GM21576 (cell line): ENCODE results near the gene SH3D19.
"Not testable (repeated sequence)": the region's sequence is repeated elsewhere in the genome, so short reads cannot be mapped to it uniquely, and the experiment has no call there.

Experiments
- ATAC-seq: cut with Tn5 transposase; IDR thresholded peaks from one replicate; pipeline ENCODE4 v1.9.1; 2021; ENCODE audit warnings: mild to moderate bottlenecking, moderate library complexity; ENCODE audit not compliant: unreplicated experiment

The SH3D19 gene

GRCh38 chr4:151323667-151324066, 1.7 kb downstream of the SH3D19 start:
- ATAC-seq = no peak

- no peak for ATAC-seq
Observed at GRCh38 chr4:151322570-151322969, 2.8 kb downstream of the SH3D19 start.

GRCh38 chr4:151322161-151322560, 3.2 kb downstream of the SH3D19 start:
- ATAC-seq = not testable (repeated sequence)

DNA sequence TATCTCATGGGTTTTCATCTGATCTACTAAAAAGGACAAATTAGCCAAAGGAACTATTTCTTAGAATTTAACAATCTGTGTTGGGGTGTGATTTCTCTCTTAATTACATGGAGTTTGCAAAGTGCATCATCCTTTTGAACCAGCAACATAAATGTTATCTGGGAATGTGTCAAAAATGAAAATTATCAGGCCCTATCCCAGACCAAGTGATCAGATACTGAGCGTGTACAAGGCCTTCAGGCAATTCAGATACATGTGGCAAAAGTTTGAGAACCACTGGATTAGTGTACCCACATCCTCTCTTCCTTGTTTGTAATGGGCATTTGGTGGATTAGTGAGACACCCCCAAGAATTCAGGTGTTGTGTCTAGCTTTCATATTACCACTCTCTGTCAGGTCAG, 3.8 kb downstream of the SH3D19 start:
- no peak for ATAC-seq

DNA sequence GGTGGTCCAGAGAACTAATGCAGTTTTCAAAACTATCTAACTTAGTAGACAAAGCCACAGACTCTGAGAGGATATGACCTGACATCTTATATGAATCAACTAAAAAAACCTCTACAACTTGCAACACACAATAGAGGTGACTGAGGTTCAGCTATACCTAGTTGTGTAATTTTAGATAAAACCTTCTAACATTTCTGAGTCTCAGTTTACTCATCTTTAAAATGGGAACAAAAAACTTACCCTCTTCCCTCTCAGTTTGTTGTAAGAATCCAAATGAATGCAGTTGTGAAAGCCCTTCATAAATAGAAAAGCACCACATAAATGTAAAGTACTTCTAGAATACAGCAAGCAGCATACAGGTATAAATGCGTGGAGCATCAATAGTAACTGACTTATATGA, 5.9 kb downstream of the SH3D19 start:
- ATAC-seq = no peak

DNA sequence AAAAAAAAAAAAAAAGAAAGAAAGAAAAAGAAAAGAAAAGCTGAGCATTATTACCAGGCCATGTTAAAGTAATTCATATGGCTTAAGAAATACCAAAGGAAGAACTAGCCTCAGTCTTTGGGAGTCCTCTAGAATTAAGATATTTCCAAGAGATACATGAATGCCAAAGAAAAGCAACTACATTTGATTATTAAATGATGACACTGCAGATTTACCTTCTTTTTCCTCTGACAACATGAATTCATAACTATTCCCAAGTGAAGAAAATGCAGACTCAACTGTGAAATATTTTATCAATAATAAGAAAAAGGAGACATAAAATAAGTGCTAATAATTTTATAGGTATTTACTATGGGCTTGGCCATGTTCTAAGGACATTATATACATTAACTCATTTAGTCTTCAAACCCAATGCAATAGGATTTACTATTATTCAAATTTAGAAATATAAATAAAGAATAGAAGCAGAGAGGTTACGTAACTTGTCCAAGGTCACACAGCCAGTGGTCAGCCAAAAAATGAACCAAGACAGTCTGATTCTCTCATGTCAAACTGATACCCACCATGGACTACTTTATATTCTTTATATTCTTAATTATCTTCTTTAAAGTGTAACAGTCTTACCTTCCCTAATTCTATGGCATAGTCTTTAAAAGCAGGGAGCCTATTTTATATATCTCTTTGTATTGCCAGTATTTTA, 6.9 kb downstream of the SH3D19 start:
- ATAC-seq = no peak

- no peak for ATAC-seq
Observed at GRCh38 chr4:151316645-151317044, 8.8 kb downstream of the SH3D19 start.

- no peak for ATAC-seq
Observed at GRCh38 chr4:151315212-151315886, 10.1 kb downstream of the SH3D19 start.

DNA sequence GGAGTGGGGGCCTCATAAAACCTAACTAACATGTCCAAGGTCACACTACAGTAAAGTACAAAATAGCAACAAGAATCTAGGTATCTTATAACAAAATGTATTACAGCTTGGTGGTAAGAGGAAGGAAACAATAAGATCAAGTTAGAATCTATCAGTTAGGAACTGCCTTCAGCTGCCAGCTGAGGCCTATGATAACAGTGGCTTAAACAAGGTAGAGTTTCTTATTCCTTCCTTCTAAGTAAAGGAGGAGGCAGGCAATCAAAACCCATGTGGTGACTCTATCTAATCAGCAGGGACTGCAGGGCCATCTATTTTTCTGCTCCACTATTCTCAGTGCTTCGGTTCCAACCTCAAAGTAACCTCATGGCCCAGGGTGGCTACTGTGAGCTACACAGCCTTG, 10.9 kb downstream of the SH3D19 start:
- no peak for ATAC-seq

DNA sequence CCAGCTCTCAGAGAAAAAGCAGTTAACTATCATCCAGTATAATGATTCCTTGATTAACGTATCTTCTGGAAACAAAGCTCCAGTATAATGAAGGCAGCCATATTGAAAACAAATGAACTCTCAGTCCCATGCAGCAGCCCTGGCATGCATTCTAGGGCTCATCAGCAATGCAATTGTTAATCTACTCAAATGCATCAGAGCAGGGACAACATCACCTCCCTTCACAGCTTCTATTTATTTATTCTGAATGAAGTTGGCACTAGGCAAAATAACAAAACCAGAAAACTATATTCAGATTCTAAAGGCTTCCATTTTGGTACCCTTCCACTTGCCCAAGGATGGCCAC, 11.4 kb downstream of the SH3D19 start:
- no peak for ATAC-seq

DNA sequence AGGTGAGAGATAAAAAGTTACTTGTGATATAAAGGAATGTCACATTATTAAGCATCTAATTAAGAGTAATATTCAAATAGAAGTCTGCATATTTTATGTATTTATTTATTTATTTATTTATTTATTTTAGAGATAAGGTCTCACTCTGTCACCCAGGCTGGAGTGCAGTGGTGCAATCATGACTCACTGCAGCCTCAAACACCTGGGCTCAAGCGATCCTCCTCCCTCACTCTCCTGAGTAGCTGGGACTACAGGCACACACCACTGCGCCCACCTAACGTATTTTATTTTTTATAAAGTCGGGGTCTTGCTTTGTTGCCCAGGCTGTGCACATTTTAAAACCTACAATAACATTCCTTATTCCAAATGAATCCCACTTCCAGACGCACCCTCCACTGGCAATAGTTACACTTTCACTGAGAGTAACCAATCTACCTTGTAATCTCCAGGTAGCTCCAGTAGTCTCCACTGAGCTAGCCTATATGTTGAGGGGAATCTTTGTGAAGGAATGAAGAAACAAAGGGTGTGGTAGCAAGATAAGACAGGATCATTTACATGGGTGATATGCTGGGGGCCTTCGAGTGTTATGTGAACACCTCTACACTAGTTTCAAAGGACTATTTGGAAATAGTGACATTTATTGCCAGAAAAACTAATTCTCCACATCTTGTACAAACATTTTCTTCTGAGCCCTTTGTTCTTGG, 11.9 kb downstream of the SH3D19 start:
- ATAC-seq = no peak

GRCh38 chr4:151310124-151310728, 15.2 kb downstream of the SH3D19 start:
- no peak for ATAC-seq

DNA sequence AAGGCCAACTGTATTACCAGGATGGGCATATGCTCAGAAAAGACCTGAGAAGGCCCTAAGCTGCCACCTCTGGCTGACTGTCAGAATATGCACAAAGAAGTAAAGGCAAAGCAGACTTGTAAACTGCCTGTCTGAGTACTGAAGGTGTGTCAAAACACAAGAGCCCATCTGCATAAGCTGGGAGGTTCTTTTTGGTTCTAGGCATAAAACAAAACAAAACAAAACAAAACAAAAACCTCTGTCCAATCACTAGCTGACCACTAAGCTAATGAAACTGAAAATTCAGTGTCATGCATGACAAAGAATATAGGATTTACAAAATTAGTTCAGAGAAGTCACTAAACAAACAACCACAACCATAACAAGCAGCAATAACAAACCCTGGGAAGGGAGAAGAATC, 20.6 kb downstream of the SH3D19 start:
- peak; percentile 74 for ATAC-seq

DNA sequence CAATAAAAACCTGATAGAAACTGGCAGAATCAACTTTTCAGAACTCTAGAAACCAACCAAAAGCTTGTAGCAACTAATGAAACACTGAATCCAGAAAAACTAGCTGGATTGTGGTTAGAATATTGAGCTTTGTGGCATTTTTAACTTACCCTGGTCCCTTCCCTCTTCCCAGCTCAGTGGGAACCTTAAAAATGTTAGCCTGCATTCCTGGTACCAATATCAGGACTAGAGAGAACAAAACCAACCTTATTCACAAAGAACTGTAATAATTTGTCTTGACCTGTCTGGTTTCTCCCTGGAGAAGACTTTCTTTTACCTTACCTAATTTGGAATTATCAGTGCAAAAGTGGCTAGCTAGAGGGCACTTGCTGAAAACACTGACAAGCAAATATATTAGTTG, 21.2 kb downstream of the SH3D19 start:
- ATAC-seq = no peak

DNA sequence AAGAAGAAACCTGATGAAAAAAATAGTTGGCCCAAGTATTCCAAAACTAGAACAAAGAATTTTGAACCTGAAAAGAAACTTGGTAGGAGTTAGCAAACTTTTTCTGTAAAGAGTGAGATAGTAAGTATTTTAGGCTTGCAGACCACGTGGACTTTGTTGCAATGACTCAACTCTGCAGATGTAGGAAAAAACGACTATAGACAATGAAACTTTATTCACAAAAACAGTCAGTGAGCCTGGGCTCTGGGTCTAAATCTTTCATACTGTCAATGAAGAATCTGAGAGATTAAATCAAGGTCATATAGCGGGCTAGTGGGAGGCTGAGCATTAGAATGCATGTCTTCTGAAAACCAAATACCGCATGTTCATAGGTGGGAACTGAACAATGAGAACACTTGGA, 23.0 kb downstream of the SH3D19 start:
- no peak for ATAC-seq

- ATAC-seq = no peak
Observed at GRCh38 chr4:151297170-151297569, 28.2 kb downstream of the SH3D19 start.

DNA sequence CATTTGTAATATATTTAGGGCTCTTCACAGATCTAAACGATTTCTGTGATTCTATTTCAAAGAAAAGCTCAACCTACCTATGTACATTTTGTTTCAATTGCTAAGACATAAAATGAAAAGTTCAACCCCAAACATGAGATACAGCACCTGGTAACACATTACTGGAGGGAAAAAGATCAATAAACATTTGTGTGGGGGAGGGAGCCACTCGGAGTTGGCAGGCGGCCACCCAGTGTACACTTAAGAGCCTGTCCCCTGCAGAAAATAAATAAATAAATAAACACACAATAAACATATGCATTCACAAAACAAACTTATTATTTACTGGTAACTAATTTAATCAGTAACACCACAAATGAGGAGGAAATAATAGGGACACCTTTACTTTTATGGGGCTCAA, 29.2 kb downstream of the SH3D19 start:
- no peak for ATAC-seq

DNA sequence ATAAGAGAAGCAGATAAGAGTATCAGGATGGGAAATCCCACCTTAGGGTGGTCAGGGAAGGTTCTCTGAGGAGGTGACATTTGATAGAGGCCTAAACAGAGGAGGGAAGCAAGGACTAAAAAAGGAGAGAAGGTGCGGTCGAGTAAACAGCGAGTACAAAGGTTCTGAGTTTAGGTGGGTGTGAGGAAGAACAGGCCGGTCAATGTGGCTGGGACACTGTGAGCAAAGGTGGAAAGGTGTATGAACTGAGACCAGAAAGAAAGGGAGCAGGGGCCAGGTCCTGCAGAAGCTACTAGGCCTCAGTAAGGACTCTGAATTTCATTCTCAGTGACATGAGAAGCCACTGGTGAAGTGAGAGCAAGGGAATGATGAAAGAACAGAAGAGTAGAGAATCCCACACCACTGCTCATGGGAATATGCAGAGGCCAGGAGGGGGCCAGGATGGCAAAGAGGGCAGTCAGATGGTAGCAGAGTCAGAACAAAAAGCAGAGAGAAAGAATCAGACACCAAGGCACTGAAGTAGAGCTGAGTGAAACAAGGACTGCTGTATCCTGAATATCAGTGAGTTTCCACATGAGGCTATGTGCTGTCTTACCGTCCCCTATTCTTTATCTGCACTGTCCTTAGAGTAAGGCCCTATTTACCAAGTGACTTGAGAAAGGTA, 30.4 kb downstream of the SH3D19 start:
- ATAC-seq = no peak

- ATAC-seq = no peak
Observed at GRCh38 chr4:151292038-151292437, 33.4 kb downstream of the SH3D19 start.

DNA sequence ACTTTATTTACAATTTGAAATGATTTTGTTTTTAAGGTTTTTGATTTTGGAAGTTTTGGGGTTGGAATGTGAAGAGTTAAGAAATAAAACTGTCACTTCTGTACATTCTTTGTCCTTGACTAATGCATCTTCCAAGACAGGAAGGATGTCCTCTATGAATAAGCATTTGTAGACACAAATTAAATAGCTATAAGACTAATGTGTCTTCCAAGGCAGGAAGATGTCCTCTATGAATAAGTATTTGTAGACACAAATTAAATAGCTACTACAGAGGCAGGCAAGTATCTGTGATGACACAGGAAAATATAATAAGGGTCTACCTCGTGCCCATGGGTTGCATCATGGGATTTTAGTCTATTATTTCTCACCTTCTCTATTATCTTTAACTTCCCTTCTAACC, 33.9 kb downstream of the SH3D19 start:
- no peak for ATAC-seq

DNA sequence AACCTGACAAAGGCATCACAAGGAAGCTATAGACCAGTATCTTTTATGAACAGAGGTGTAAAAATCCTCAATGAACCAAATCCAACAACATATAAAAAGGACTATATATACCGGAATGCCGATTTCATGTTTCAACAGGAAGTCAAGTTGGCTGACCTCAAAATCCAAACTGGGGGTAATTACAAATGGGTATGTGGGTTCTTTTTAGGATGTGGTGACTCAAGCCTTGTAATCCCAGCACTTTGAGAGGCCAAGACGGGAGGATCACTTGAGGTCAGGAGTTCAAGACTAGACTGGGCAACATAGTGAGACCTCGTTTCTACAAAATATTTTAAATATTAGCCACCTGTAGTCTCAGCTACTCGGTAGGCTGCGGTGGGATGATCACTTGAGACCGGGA, 38.0 kb downstream of the SH3D19 start:
- ATAC-seq = no peak
